Measurements from ENCODE around the gene PLD2.
"Not testable (repeated sequence)": the region's sequence is repeated elsewhere in the genome, so short reads cannot be mapped to it uniquely, and the experiment has no call there.

PLD2 gene

GRCh38 chr17:4858068-4858881, 51.3 kb downstream of the PLD2 start:
- DNase-seq (ENCODE audit: low spot score): no peak

- DNase-seq (ENCODE audit: low spot score): no peak
These were observed 51.9 kb downstream of the PLD2 start for GRCh38 chr17:4858882-4859260.

GRCh38 chr17:4859816-4860625, 53.1 kb downstream of the PLD2 start:
- no peak for DNase-seq (ENCODE audit: low spot score)

- DNase-seq (ENCODE audit: low spot score): no peak
These were observed 53.7 kb downstream of the PLD2 start for GRCh38 chr17:4860651-4861050.

GRCh38 chr17:4861052-4861451, 54.1 kb downstream of the PLD2 start:
- no peak for DNase-seq (ENCODE audit: low spot score)

- no peak for DNase-seq (ENCODE audit: low spot score)
These were observed 55.8 kb downstream of the PLD2 start for GRCh38 chr17:4862720-4863119.

- no peak for DNase-seq (ENCODE audit: low spot score)
These were observed 56.4 kb downstream of the PLD2 start for GRCh38 chr17:4863321-4863720.

GRCh38 chr17:4867535-4867934, 60.6 kb downstream of the PLD2 start:
- not testable (repeated sequence) for DNase-seq (ENCODE audit: low spot score)

GRCh38 chr17:4869058-4869998, 62.4 kb downstream of the PLD2 start:
- not testable (repeated sequence) for DNase-seq (ENCODE audit: low spot score)

GRCh38 chr17:4870855-4871254, 63.9 kb downstream of the PLD2 start:
- DNase-seq (ENCODE audit: low spot score): no peak

GRCh38 chr17:4872786-4873185, 65.8 kb downstream of the PLD2 start:
- DNase-seq (ENCODE audit: low spot score): no peak

Measured in germinal center (tissue), 1 donor.